ENCODE results near the gene B3GAT3.

- peak in 1 of 2 donors; percentile 21 for TF ChIP-seq POLR2A (IDR thresholded peaks at IDR 0.05)
- TF ChIP-seq, protein P1, sequence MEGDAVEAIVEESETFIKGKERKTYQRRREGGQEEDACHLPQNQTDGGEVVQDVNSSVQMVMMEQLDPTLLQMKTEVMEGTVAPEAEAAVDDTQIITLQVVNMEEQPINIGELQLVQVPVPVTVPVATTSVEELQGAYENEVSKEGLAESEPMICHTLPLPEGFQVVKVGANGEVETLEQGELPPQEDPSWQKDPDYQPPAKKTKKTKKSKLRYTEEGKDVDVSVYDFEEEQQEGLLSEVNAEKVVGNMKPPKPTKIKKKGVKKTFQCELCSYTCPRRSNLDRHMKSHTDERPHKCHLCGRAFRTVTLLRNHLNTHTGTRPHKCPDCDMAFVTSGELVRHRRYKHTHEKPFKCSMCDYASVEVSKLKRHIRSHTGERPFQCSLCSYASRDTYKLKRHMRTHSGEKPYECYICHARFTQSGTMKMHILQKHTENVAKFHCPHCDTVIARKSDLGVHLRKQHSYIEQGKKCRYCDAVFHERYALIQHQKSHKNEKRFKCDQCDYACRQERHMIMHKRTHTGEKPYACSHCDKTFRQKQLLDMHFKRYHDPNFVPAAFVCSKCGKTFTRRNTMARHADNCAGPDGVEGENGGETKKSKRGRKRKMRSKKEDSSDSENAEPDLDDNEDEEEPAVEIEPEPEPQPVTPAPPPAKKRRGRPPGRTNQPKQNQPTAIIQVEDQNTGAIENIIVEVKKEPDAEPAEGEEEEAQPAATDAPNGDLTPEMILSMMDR (IDR thresholded peaks at IDR 0.05), result peak; percentile 25 to 91 (median 66)
Observed at GRCh38 chr11:62612366-62613290, 9.2 kb downstream of the B3GAT3 start, which contains the start of the genes EML3 and ROM1.
